Adrenal gland (tissue), 12 donors: Measurements from ENCODE around the gene MRPL11. TPM values are rescaled to one million over a fixed set of nuclear protein-coding genes. Genes with fewer than 3 reads are reported as not detected.
A peak's percentile ranks its signal among the peaks of the same experiment; 100 is the strongest.
"Not testable (repeated sequence)": the region's sequence is repeated elsewhere in the genome, so short reads cannot be mapped to it uniquely, and the experiment has no call there.

Experiments used
- DNase-seq, 7 donors: peaks; one replicate each; pipeline ENCODE4 v3.0.0-alpha.2; 2019 to 2020
- H3K27ac ChIP-seq, 5 donors: fragments of 200-600 bp; sonication (generic) in 4 of 5; 1 replicate in 3 of 5; 2 replicates in 2 of 5; pipeline versions ENCODE4 v1.5.1 to v1.8.0; 2016 to 2020; ENCODE audit warnings: mild to moderate bottlenecking in 1 of 5
- H3K27me3 ChIP-seq: fragments of 200-600 bp; 2 replicates; pipeline ENCODE4 v1.8.0; 2021
- H3K36me3 ChIP-seq, 2 donors: fragments of 200-600 bp; replicated peaks in 1 of 2; 1 replicate in 1 of 2; 2 replicates in 1 of 2; pipeline versions ENCODE4 v1.5.1 to v1.8.0; 2018 to 2022
- H3K4me1 ChIP-seq, 2 donors: fragments of 200-600 bp; replicated peaks in 1 of 2; 1 replicate in 1 of 2; 2 replicates in 1 of 2; pipeline versions ENCODE4 v1.5.1 to v1.8.0; 2018 to 2021
- H3K4me3 ChIP-seq, 4 donors: fragments of 200-600 bp; sonication (generic) in 3 of 4; one replicate each; pipeline ENCODE4 v1.5.1; 2016 to 2018
- H3K9me3 ChIP-seq, 3 donors: fragments of 200-600 bp; sonication (generic) in 1 of 3; replicated peaks in 1 of 3; 1 replicate in 2 of 3; 2 replicates in 1 of 3; pipeline versions ENCODE4 v1.5.1 to v1.8.0; 2016 to 2021
- POLR2A ChIP-seq, 2 donors: fragments of 450-650 bp; IDR thresholded peaks; one replicate each; pipeline ENCODE4 v1.6.1; 2017; ENCODE audit warnings: antibody characterized with exemption in 2 of 2, mild to moderate bottlenecking in 2 of 2, moderate library complexity in 1 of 2
- WGBS, 4 donors: extraction: QIAGEN DNeasy Blood & Tissue Kit in 2 of 4; methylation state at CpG; one replicate each; pipeline versions ENCODE4 v1.1.5 to v1.1.7; 2013 to 2017; 5-methylcytosine and 5-hydroxymethylcytosine counted together
- intact Hi-C, 2 donors: fragments of 100-400 bp; cut with DNase I; formaldehyde crosslinking; loops; one replicate each; pipeline versions ENCODE4 v1.14.1 to v1.15.0; 2022 to 2023
- polyA plus RNA-seq, 3 donors: library from polyadenylated mRNA; stranded (reverse); fragments of 200-250 nt in 2 of 3; fragments of 350-450 nt in 1 of 3; fragmentation: Illumina TruSeq in 1 of 3; extraction: RNeasy Lipid Tissue Mini Kit (QIAGEN cat#74804) in 1 of 3; gene quantifications; one replicate each; pipeline ENCODE4 v1.2.3, GENCODE V29; 2013 to 2014
- total RNA-seq, 9 donors: library from RNA; depleted of rRNA in 4 of 9; stranded (reverse); fragments of >200 nt in 4 of 9; fragments of 120-200 nt in 1 of 9; fragmentation: NEBNext Ultra II Directional in 1 of 9; extraction: Animal tissue kit (Norgen Biotek cat#: 25700) in 1 of 9; gene quantifications; one replicate each; pipeline versions ENCODE4 v1.1.0 to v1.2.4, GENCODE V29; 2013 to 2023
- TF ChIP-seq, protein P1 (sequence below), 6 experiments: fragments of 450-650 bp in 4 of 6; fragments of 200-600 bp in 2 of 6; sonication (generic) in 1 of 6; IDR thresholded peaks; 1 replicate in 5 of 6; 2 replicates in 1 of 6; pipeline versions ENCODE4 v1.5.1 to v1.8.0; 2016 to 2021; ENCODE audit warnings: antibody characterized with exemption in 6 of 6, mild to moderate bottlenecking in 2 of 6, moderate library complexity in 1 of 6
- donor health status: healthy with polysubstance abuse.
- donor health status: Bipolar disorder and iron deficiency.
- donor health status: DM: yes; HTN: yes; CAD: no.
- donor health status: DM: no; HTN: no; CAD: no.
- donor health status: DM: no; HTN: no; CAD: no.
- donor health status: DM: yes; HTN: yes; CAD: no.

Gene MRPL11
- total and polyA plus RNA-seq, 12 donors = 22.3 to 53.8 (median 32.7) TPM

DNA sequence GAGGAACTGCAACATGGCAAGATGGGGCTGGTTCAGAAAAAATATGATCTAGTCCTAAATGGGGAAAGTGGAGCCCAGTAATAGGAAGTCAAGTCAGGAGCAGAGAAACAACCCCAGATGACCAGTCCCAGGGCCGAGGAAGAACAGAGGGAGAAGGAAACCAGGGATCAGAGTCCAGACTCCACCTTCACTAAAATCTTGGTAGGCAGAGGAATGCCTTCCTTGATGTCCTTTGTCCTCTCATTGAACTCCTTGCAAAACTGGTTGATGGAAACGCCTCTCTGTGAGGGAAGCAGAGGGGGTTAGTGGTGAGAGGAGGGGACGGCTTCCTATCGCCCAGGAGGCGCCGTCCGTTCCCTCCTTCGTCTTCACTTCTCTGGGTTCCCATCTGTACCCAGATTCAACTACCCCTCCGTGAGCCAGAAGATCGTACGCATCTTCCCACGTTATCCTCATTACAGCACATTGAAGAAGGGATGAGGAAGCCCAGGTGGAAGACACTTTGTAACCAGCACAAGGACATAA lies 607 bp downstream of the MRPL11 start:
- intact Hi-C loops = no loop called here
- peak overlapping the region in 2 of 5 donors; percentile 76 to 92 for H3K27ac ChIP-seq
- DNase-seq = no peak
- H3K27me3 ChIP-seq = no peaks in the 10 kb centered on the region
- H3K4me3 ChIP-seq = peak overlapping the region; percentile 29 to 97 (median 86)
- 7 to 9% (median 7%) methylated on average over 12 of the region's 12 CpGs for WGBS, 4 donors
- H3K36me3 ChIP-seq = peaks cover 0 to 23% of the 10 kb centered on the region in 2 donors
- H3K9me3 ChIP-seq = no peaks in the 10 kb centered on the region
- H3K4me1 ChIP-seq = peaks cover 7 to 8% of the 10 kb centered on the region in 2 donors
- no peak for TF ChIP-seq POLR2A (IDR thresholded peaks at IDR 0.05)
- TF ChIP-seq, protein P1, sequence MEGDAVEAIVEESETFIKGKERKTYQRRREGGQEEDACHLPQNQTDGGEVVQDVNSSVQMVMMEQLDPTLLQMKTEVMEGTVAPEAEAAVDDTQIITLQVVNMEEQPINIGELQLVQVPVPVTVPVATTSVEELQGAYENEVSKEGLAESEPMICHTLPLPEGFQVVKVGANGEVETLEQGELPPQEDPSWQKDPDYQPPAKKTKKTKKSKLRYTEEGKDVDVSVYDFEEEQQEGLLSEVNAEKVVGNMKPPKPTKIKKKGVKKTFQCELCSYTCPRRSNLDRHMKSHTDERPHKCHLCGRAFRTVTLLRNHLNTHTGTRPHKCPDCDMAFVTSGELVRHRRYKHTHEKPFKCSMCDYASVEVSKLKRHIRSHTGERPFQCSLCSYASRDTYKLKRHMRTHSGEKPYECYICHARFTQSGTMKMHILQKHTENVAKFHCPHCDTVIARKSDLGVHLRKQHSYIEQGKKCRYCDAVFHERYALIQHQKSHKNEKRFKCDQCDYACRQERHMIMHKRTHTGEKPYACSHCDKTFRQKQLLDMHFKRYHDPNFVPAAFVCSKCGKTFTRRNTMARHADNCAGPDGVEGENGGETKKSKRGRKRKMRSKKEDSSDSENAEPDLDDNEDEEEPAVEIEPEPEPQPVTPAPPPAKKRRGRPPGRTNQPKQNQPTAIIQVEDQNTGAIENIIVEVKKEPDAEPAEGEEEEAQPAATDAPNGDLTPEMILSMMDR (IDR thresholded peaks at IDR 0.05) = no peak

DNA sequence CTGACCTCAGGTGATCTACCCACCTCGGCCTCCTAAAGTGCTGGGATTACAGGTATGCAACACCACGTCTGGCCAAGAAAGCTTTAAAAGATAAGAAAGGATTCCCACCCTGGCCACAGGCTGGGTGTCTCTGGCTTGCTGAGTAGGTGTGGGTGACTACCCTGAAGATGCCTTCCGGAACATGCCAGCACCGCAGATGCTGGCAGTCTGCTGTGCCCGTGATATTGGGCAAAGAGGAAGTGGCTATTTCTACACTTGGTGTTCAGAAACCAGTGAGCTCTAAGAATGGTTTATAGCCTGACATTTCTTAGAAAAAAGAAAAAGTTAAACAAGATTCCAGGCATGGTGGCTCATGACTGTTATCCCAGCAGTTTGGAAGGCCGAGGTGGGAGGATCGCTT lies 6.1 kb downstream of the MRPL11 start:
- TF ChIP-seq POLR2A (IDR thresholded peaks at IDR 0.05) = no peak
- TF ChIP-seq, protein P1 (IDR thresholded peaks at IDR 0.05) = no peak
- peaks cover 0 to 23% of the 10 kb centered on the region in 2 donors for H3K36me3 ChIP-seq
- no peaks in the 10 kb centered on the region for H3K9me3 ChIP-seq
- intact Hi-C loops = no loop called here
- no peak for DNase-seq
- H3K4me3 ChIP-seq = no peak overlapping the region
- peaks cover under 1% of the 10 kb centered on the region in 2 donors for H3K4me1 ChIP-seq
- 82 to 89% (median 87%) methylated on average over 7 of the region's 7 CpGs for WGBS, 4 donors
- H3K27ac ChIP-seq = no peak overlapping the region
- no peaks in the 10 kb centered on the region for H3K27me3 ChIP-seq

DNA sequence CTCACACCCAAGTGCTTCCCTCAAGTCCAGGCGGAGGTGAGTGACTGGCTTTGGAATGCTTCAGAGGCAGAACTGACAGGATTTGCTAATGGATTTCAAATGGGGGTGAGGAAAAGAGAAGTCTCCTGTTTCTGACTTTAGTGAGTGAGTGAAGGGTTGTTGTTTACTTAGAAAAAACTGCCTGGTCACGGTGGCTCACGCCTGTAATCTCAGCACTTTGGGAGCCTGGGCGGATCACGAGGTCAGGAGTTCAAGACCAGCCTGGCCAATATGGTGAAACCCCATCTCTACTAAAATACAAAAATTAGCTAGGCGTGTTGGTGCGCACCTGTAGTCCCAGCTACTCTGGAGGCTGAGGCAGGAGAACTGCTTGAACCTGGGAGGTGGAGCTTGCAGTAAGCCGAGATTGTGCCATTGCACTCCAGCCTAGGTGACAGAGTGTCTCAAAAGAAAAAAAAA lies 6.7 kb downstream of the MRPL11 start:
- H3K4me1 ChIP-seq, H3K9me3 ChIP-seq, intact Hi-C loops, H3K27ac ChIP-seq, H3K27me3 ChIP-seq, DNase-seq, H3K4me3 ChIP-seq: not testable (repeated sequence)
- 84 to 91% (median 89%) methylated on average over 8 of the region's 8 CpGs for WGBS, 4 donors
- peaks cover 0 to 20% of the 10 kb centered on the region in 2 donors for H3K36me3 ChIP-seq

DNA sequence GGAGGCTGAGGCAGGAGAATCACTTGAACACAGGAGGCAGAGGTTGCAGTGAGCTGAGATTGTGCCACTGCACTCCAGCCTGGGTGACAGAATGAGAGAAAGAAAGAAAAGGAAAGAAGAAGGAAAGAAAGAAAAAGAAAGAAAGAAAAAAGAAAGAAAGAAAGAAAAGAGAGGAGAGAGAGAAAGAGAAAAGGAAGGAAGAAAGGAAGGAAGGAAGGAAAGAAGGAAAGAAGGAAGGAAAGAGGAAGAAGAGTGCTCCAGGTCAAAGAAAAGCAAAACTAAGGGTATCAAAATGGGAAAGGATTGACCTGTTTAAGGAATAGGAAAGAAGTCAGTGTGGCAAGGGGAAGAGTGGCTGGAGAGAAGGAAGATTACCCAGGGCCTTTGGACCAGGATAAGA lies 7.4 kb downstream of the MRPL11 start:
- H3K9me3 ChIP-seq, H3K4me1 ChIP-seq, H3K4me3 ChIP-seq, DNase-seq, H3K27ac ChIP-seq, intact Hi-C loops, H3K27me3 ChIP-seq: not testable (repeated sequence)
- H3K36me3 ChIP-seq = peaks cover 0 to 14% of the 10 kb centered on the region in 2 donors

DNA sequence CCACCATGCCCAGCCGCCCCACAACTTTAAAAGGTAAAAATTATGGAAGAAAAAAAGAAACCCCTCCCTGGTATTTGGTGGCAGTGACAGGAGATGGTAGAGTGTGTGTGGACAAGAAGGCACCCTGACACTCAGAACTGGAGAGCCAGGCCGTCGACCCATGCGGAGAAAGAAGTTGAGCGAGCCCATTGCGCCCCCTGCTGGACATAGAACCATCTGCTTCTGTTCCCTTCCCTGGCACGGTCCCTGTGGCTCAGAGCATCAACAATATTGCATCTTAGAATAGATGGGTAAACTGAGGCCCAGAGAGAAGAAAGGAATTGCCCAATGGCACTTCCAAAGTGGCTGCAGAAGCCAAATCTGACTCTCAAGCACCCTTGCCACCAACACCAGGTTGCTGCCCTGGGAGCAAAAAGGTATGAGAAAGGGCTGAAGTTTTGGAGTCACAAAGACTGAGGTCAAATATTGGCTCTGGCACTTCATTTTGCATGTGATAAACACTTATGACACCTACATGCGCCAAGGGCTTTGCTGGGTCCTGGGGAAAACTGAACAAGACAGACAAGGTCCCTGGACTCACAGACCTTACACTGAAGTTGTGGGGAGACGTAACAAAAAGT lies 8.6 kb downstream of the MRPL11 start:
- Histone ChIP-seq H3K4me1 (no peaks in the 10 kb centered on the region), H3K27me3 (peaks cover 4% of the 10 kb centered on the region), H3K9me3 (no peaks in the 10 kb centered on the region), H3K27ac (no peak overlapping the region), H3K36me3 (peaks cover 0 to 2% of the 10 kb centered on the region in 2 donors), H3K4me3 (no peak overlapping the region)
- WGBS, 4 donors = 23 to 29% (median 25%) methylated on average over 9 of the region's 9 CpGs
- TF ChIP-seq, protein P1 (IDR thresholded peaks at IDR 0.05) = peak; percentile 79 to 91 (median 85)
- no peak for TF ChIP-seq POLR2A (IDR thresholded peaks at IDR 0.05)
- peak; percentile 68 to 92 (median 86) for DNase-seq
- intact Hi-C loops = loop anchor here in 1 of 2 donors (2.0 kb wide), 1 partner anchor 21 kb away; no protein-coding TSS in a partner anchor
